ENCODE data around the gene UCP3. TPM values are rescaled to one million over a fixed set of nuclear protein-coding genes. Genes with fewer than 3 reads are reported as not detected.

Gene UCP3
- polyA plus RNA-seq, 1 donor (not counting 4 experiments of a cell fraction or from before 2014, with no cell fraction given) = 0.52 TPM

DNA sequence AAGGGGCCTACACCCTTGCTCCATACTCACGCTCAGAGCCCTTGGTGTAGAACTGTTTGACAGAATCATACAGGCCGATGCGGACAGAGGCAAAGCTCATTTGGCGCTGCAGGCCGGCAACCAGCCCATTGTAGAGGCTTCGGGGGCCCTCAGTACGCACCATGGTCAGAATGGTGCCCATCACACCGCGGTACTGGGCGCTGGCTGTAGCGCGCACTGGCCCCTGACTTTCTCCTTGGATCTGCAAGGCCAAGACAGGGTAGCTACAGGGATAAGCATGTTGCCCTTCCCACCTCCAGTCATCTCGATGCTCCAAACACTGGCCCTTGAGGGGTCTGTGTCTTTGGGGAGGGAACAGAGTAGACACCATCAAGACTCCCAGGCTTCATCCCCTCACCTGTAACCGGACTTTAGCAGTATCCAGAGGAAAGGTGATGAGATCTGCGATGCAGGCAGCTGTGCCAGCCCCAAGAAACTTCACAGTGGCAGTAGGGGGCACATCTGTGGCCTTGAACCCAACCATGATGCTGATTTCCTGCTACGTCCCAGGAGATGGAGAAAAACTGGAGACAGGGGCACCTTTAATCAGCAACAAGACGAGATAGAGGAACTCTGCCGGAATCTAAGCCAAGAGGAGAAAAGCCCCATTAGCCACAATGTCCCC is 30.9 kb downstream of the UCP3 start:
- Histone ChIP-seq H3K9ac (ENCODE audit: control insufficient read depth, extremely low read depth, insufficient read depth, low read length) (no peak overlapping the region), H4K20me1 (ENCODE audit: control insufficient read depth, extremely low read depth, insufficient read depth, low read length) (no peaks in the 10 kb centered on the region), H3K79me2 (ENCODE audit: control insufficient read depth, insufficient read depth, low read length) (no peaks in the 10 kb centered on the region), H2AFZ (ENCODE audit: control insufficient read depth, low read length) (no peak overlapping the region), H3K4me1 (ENCODE audit: control insufficient read depth, extremely low read depth, insufficient read depth, low read length) (peaks cover 14% of the 10 kb centered on the region), H3K9me3 (ENCODE audit: control insufficient read depth, low read depth, low read length) (no peaks in the 10 kb centered on the region), H3K9me1 (ENCODE audit: control insufficient read depth, extremely low read depth, insufficient read depth, low read length) (no peaks in the 10 kb centered on the region), H3K27ac (ENCODE audit: control insufficient read depth, insufficient read depth, low read length) (no peak overlapping the region), H3K4me3 (ENCODE audit: control insufficient read depth in 2 of 3, extremely low read depth in 1 of 3, insufficient read depth in 2 of 3, low read depth in 1 of 3, low read length in 3 of 3) (no peak overlapping the region), H3K4me2 (ENCODE audit: control insufficient read depth, extremely low read depth, insufficient read depth, low read depth, low read length) (no peak overlapping the region), H3K36me3 (ENCODE audit: control insufficient read depth in 2 of 2, extremely low read depth in 1 of 2, insufficient read depth in 2 of 2, low read length in 2 of 2) (no peaks in the 10 kb centered on the region), H3K27me3 (ENCODE audit: control insufficient read depth, extremely low read depth, insufficient read depth, low read length) (peaks cover 3% of the 10 kb centered on the region)
- no peak for FAIRE-seq
- no peak for TF ChIP-seq EZH2 (IDR thresholded peaks at IDR 0.05; ENCODE audit: low read length)
- no peak for TF ChIP-seq CTCF (optimal IDR thresholded peaks at IDR 0.05 in 1 of 3, IDR thresholded peaks at IDR 0.05 in 1 of 3, conservative IDR thresholded peaks at IDR 0.05 in 1 of 3; ENCODE audit: extremely low read depth in 1 of 3, insufficient read depth in 2 of 3, low read length in 3 of 3)
- DNase-seq (ENCODE audit: low read depth, low spot score) = no peak
- dilution Hi-C loops (cut with MboI; ENCODE audit: extremely low pct_ligation_motif_present, low sequenced_read_pairs) = no loop called here

DNA sequence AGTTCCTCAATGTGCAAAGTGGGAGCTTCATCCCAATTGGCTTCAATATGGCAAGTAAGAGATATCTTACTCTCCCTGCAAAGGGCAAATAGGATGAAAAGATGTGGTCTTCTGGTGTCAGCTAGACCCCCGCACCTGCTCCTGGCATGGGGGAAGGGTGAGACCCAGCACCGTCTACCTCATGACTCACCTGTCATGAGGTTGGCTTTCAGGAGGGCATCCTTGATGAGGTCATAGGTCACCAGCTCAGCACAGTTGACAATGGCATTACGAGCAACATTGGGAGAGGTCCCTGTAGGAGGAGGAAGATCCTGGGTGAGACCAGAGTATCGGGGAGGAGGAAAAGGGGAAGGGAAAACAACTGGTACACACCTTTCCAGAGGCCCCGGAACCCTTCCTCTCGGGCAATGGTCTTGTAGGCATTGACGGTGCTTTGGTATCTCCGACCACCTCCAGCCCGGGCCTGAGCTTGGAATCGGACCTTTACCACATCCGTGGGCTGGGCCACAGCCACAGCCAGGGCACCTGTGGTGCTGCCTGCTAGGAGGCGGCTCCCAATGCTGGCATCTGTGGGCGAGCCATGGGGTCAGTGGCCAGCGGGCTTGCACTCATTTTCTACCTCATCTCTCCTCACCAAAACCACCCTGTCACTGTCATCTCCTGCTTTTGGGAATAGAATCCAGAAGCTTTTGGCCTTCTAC is 32.3 kb downstream of the UCP3 start:
- H3K4me3 ChIP-seq (ENCODE audit: control insufficient read depth in 2 of 3, extremely low read depth in 1 of 3, insufficient read depth in 2 of 3, low read depth in 1 of 3, low read length in 3 of 3) = no peak overlapping the region
- no peaks in the 10 kb centered on the region for H3K9me1 ChIP-seq (ENCODE audit: control insufficient read depth, extremely low read depth, insufficient read depth, low read length)
- no peaks in the 10 kb centered on the region for H3K79me2 ChIP-seq (ENCODE audit: control insufficient read depth, insufficient read depth, low read length)
- no peaks in the 10 kb centered on the region for H4K20me1 ChIP-seq (ENCODE audit: control insufficient read depth, extremely low read depth, insufficient read depth, low read length)
- H3K27me3 ChIP-seq (ENCODE audit: control insufficient read depth, extremely low read depth, insufficient read depth, low read length) = no peaks in the 10 kb centered on the region
- dilution Hi-C loops (cut with MboI; ENCODE audit: extremely low pct_ligation_motif_present, low sequenced_read_pairs) = no loop called here
- no peak overlapping the region for H3K9ac ChIP-seq (ENCODE audit: control insufficient read depth, extremely low read depth, insufficient read depth, low read length)
- H3K9me3 ChIP-seq (ENCODE audit: control insufficient read depth, low read depth, low read length) = no peaks in the 10 kb centered on the region
- H3K27ac ChIP-seq (ENCODE audit: control insufficient read depth, insufficient read depth, low read length) = no peak overlapping the region
- H3K4me2 ChIP-seq (ENCODE audit: control insufficient read depth, extremely low read depth, insufficient read depth, low read depth, low read length) = no peak overlapping the region
- no peaks in the 10 kb centered on the region for H3K36me3 ChIP-seq (ENCODE audit: control insufficient read depth in 2 of 2, extremely low read depth in 1 of 2, insufficient read depth in 2 of 2, low read length in 2 of 2)
- TF ChIP-seq CTCF (optimal IDR thresholded peaks at IDR 0.05 in 1 of 3, IDR thresholded peaks at IDR 0.05 in 1 of 3, conservative IDR thresholded peaks at IDR 0.05 in 1 of 3; ENCODE audit: extremely low read depth in 1 of 3, insufficient read depth in 2 of 3, low read length in 3 of 3) (no peak), EZH2 (IDR thresholded peaks at IDR 0.05; ENCODE audit: low read length) (no peak)
- peaks cover 14% of the 10 kb centered on the region for H3K4me1 ChIP-seq (ENCODE audit: control insufficient read depth, extremely low read depth, insufficient read depth, low read length)
- FAIRE-seq (no peak), DNase-seq (ENCODE audit: low read depth, low spot score) (no peak)
- H2AFZ ChIP-seq (ENCODE audit: control insufficient read depth, low read length) = no peak overlapping the region

All from keratinocyte (primary cell).